ENCODE data around the gene GSDMA. TPM values are rescaled to one million over a fixed set of nuclear protein-coding genes. Genes with fewer than 3 reads are reported as not detected.

Gene GSDMA
- polyA plus RNA-seq, 3 donors, result not detected

GRCh38 chr17:39929646-39930407 lies 33.0 kb upstream of the GSDMA start:
- peaks cover 0 to 2% (median 0%) of the 10 kb centered on the region in 7 donors for H3K9me3 Mint-ChIP-seq
- WGBS (ENCODE audit: insufficient coverage), result 100% methylated on average over 3 of the region's 5 CpGs
- no peak overlapping the region for H3K4me3 ChIP-seq (replicated peaks in 1 of 3; ENCODE audit: low read depth in 2 of 3, low read length in 3 of 3)
- H3K27me3 Mint-ChIP-seq (ENCODE audit: low read depth in 3 of 3), result peaks cover 0 to 2% (median 0%) of the 10 kb centered on the region in 3 donors
- H3K27ac ChIP-seq (ENCODE audit: low read depth in 1 of 2, low read length in 2 of 2), result no peak overlapping the region
- peaks cover 11% of the 10 kb centered on the region for H4K20me1 ChIP-seq (ENCODE audit: insufficient read depth, low read length)
- peaks cover 25% of the 10 kb centered on the region for H3K79me2 ChIP-seq (ENCODE audit: insufficient read depth, low read length)
- no peak overlapping the region for H2AFZ ChIP-seq (ENCODE audit: insufficient read depth, low read depth, low read length, poor library complexity, severe bottlenecking)
- peaks cover 26 to 44% of the 10 kb centered on the region in 2 donors for H3K4me1 ChIP-seq (ENCODE audit: control insufficient read depth in 1 of 2, insufficient read depth in 2 of 2, low read length in 2 of 2)
- intact Hi-C loops (cut with micrococcal nuclease), result loop anchor here in 1 of 2 donors (10.0 kb wide), 1 partner anchor 55 kb away; the partner anchor contains the start of gene PSMD3
- no peaks in the 10 kb centered on the region for H3K27me3 ChIP-seq (ENCODE audit: control insufficient read depth in 2 of 2, insufficient read depth in 2 of 2, low read length in 2 of 2)
- no peaks in the 10 kb centered on the region for H3K36me3 Mint-ChIP-seq
- TF ChIP-seq CTCF (IDR thresholded peaks at IDR 0.05), result no peak
- no peak overlapping the region for H3K9ac ChIP-seq (ENCODE audit: insufficient read depth, low read length, poor library complexity, severe bottlenecking)
- peaks cover 38% of the 10 kb centered on the region for H3K4me1 Mint-ChIP-seq
- no peaks in the 10 kb centered on the region for H3K36me3 ChIP-seq (replicated peaks in 1 of 2; ENCODE audit: control insufficient read depth in 1 of 2, insufficient read depth in 2 of 2, low read length in 2 of 2)
- no peak overlapping the region for H3K4me3 Mint-ChIP-seq
- DNase-seq, result no peak
- no peaks in the 10 kb centered on the region for H3K9me3 ChIP-seq (replicated peaks in 1 of 2; ENCODE audit: control insufficient read depth in 1 of 2, insufficient read depth in 1 of 2, low read length in 2 of 2)
- H3K27ac Mint-ChIP-seq, result peak overlapping the region in 3 of 7 donors; percentile 24 to 80 (median 75)
- no peak overlapping the region for H3K4me2 ChIP-seq (replicated peaks; ENCODE audit: extremely low read depth, low read length, poor library complexity, severe bottlenecking)

GRCh38 chr17:39933912-39934311 lies 28.9 kb upstream of the GSDMA start:
- H3K4me3 Mint-ChIP-seq, result no peak overlapping the region
- WGBS (ENCODE audit: insufficient coverage), result 95% methylated on average over 4 of the region's 5 CpGs
- TF ChIP-seq CTCF (IDR thresholded peaks at IDR 0.05), result no peak
- Histone ChIP-seq H2AFZ (ENCODE audit: insufficient read depth, low read depth, low read length, poor library complexity, severe bottlenecking) (no peak overlapping the region), H3K27me3 (ENCODE audit: control insufficient read depth in 2 of 2, insufficient read depth in 2 of 2, low read length in 2 of 2) (no peaks in the 10 kb centered on the region), H3K36me3 (replicated peaks in 1 of 2; ENCODE audit: control insufficient read depth in 1 of 2, insufficient read depth in 2 of 2, low read length in 2 of 2) (no peaks in the 10 kb centered on the region), H3K27ac (ENCODE audit: low read depth in 1 of 2, low read length in 2 of 2) (no peak overlapping the region), H3K4me3 (replicated peaks in 1 of 3; ENCODE audit: low read depth in 2 of 3, low read length in 3 of 3) (no peak overlapping the region), H3K9ac (ENCODE audit: insufficient read depth, low read length, poor library complexity, severe bottlenecking) (no peak overlapping the region), H3K79me2 (ENCODE audit: insufficient read depth, low read length) (no peaks in the 10 kb centered on the region), H4K20me1 (ENCODE audit: insufficient read depth, low read length) (no peaks in the 10 kb centered on the region), H3K4me2 (replicated peaks; ENCODE audit: extremely low read depth, low read length, poor library complexity, severe bottlenecking) (no peak overlapping the region), H3K4me1 (ENCODE audit: control insufficient read depth in 1 of 2, insufficient read depth in 2 of 2, low read length in 2 of 2) (peaks cover 2 to 8% of the 10 kb centered on the region in 2 donors), H3K9me3 (replicated peaks in 1 of 2; ENCODE audit: control insufficient read depth in 1 of 2, insufficient read depth in 1 of 2, low read length in 2 of 2) (no peaks in the 10 kb centered on the region)
- H3K4me1 Mint-ChIP-seq, result peaks cover 8% of the 10 kb centered on the region
- no peak for DNase-seq
- no peaks in the 10 kb centered on the region for H3K27me3 Mint-ChIP-seq (ENCODE audit: low read depth in 3 of 3)
- intact Hi-C loops (cut with micrococcal nuclease), result no loop called here
- H3K27ac Mint-ChIP-seq, result no peak overlapping the region
- H3K36me3 Mint-ChIP-seq, result no peaks in the 10 kb centered on the region
- peaks cover 0 to 2% (median 0%) of the 10 kb centered on the region in 7 donors for H3K9me3 Mint-ChIP-seq

All from CD14-positive monocyte (primary cell).